Neural progenitor cell (in vitro differentiated cells): ENCODE measurements around the gene MEOX1. TPM values are rescaled to one million over a fixed set of nuclear protein-coding genes. Genes with fewer than 3 reads are reported as not detected.

Experiments
- DNase-seq: peaks from one replicate; pipeline ENCODE4 v3.0.0-alpha.2; 2016; ENCODE audit warnings: low spot score
- H2AFZ ChIP-seq: fragments of 200-600 bp; sonication (generic); replicated peaks from 2 replicates; pipeline ENCODE4 v1.6.1; 2016; ENCODE audit warnings: antibody characterized with exemption
- H3F3A ChIP-seq: fragments of 200-600 bp; sonication (generic); 2 replicates; pipeline ENCODE4 v1.6.1; 2016; ENCODE audit warnings: antibody characterized with exemption, low read depth
- H3K27ac ChIP-seq: fragments of 200-600 bp; sonication (generic); 2 replicates; pipeline ENCODE4 v1.5.1; 2016; ENCODE audit warnings: mild to moderate bottlenecking
- H3K27me3 ChIP-seq: fragments of 200-600 bp; sonication (generic); 2 replicates; pipeline ENCODE4 v1.6.1; 2016; ENCODE audit warnings: mild to moderate bottlenecking, moderate library complexity
- H3K36me3 ChIP-seq: fragments of 200-600 bp; sonication (generic); 2 replicates; pipeline ENCODE4 v1.5.1; 2016
- H3K4me1 ChIP-seq: fragments of 200-600 bp; sonication (generic); 2 replicates; pipeline ENCODE4 v1.6.1; 2016; ENCODE audit warnings: mixed run types
- H3K4me2 ChIP-seq: fragments of 200-600 bp; sonication (generic); 2 replicates; pipeline ENCODE4 v1.6.1; 2016
- H3K4me3 ChIP-seq: fragments of 200-600 bp; sonication (generic); 2 replicates; pipeline ENCODE4 v1.5.1; 2016
- H3K79me2 ChIP-seq: fragments of 200-600 bp; sonication (generic); 2 replicates; pipeline ENCODE4 v1.6.1; 2016; ENCODE audit warnings: low read depth
- H3K9ac ChIP-seq: fragments of 200-600 bp; sonication (generic); 2 replicates; pipeline ENCODE4 v1.6.1; 2016
- H3K9me3 ChIP-seq: fragments of 200-600 bp; sonication (generic); 2 replicates; pipeline ENCODE4 v1.5.1; 2016; ENCODE audit warnings: low read depth
- H4K20me1 ChIP-seq: fragments of 200-600 bp; sonication (generic); 2 replicates; pipeline ENCODE4 v1.6.1; 2016; ENCODE audit warnings: low read depth
- H3K27ac Mint-ChIP-seq: 3 replicates; pipeline ENCODE4 v1.8.0; 2021; ENCODE audit warnings: mixed read lengths
- H3K27me3 Mint-ChIP-seq: 2 replicates; pipeline ENCODE4 v1.8.0; 2022; ENCODE audit warnings: low read depth, mild to moderate bottlenecking, inconsistent platforms, moderate library complexity, mixed read lengths; ENCODE audit not compliant: insufficient read depth
- H3K36me3 Mint-ChIP-seq: 3 replicates; pipeline ENCODE4 v1.8.0; 2021; ENCODE audit warnings: mixed read lengths
- H3K4me1 Mint-ChIP-seq: 3 replicates; pipeline ENCODE4 v1.8.0; 2021; ENCODE audit warnings: mixed read lengths
- H3K4me3 Mint-ChIP-seq: 3 replicates; pipeline ENCODE4 v1.8.0; 2021; ENCODE audit warnings: mild to moderate bottlenecking, moderate library complexity, mixed read lengths
- H3K9me3 Mint-ChIP-seq: 3 replicates; pipeline ENCODE4 v1.8.0; 2020; ENCODE audit warnings: mixed read lengths
- EZH2 ChIP-seq: fragments of 200-600 bp; sonication (generic); IDR thresholded peaks from 2 replicates; pipeline ENCODE4 v1.6.1; 2017; ENCODE audit warnings: antibody characterized with exemption, mild to moderate bottlenecking, moderate library complexity
- EZH2phosphoT487 ChIP-seq: fragments of 200-600 bp; sonication (generic); IDR thresholded peaks from 2 replicates; pipeline ENCODE4 v1.6.1; 2017; ENCODE audit warnings: antibody characterized with exemption
- total RNA-seq: library from RNA; depleted of rRNA; stranded (reverse); fragments of >200 nt; gene quantifications from 2 replicates; pipeline ENCODE4 v1.2.3, GENCODE V29; 2015; ENCODE audit warnings: low replicate concordance
- TF ChIP-seq, protein P1 (sequence below): fragments of 200-600 bp; sonication (generic); IDR thresholded peaks from 2 replicates; pipeline ENCODE4 v1.5.1; 2017; ENCODE audit warnings: antibody characterized with exemption, mild to moderate bottlenecking

MEOX1 gene
- total RNA-seq, 1 donor from 2014 or later = not detected

GRCh38 chr17:43641416-43641815 lies 20.3 kb downstream of the MEOX1 start:
- Histone ChIP-seq H3K9ac (no peak overlapping the region), H3K79me2 (no peaks in the 10 kb centered on the region), H3K36me3 (no peaks in the 10 kb centered on the region), H3F3A (no peaks in the 10 kb centered on the region), H4K20me1 (no peaks in the 10 kb centered on the region), H3K9me3 (no peaks in the 10 kb centered on the region), H3K27ac (no peak overlapping the region), H3K27me3 (peaks cover 18% of the 10 kb centered on the region), H3K4me3 (no peak overlapping the region), H3K4me1 (no peaks in the 10 kb centered on the region), H3K4me2 (no peak overlapping the region), H2AFZ (no peak overlapping the region)
- peaks cover 3% of the 10 kb centered on the region for H3K27me3 Mint-ChIP-seq
- H3K9me3 Mint-ChIP-seq = peaks cover 2% of the 10 kb centered on the region
- TF ChIP-seq, protein P1, sequence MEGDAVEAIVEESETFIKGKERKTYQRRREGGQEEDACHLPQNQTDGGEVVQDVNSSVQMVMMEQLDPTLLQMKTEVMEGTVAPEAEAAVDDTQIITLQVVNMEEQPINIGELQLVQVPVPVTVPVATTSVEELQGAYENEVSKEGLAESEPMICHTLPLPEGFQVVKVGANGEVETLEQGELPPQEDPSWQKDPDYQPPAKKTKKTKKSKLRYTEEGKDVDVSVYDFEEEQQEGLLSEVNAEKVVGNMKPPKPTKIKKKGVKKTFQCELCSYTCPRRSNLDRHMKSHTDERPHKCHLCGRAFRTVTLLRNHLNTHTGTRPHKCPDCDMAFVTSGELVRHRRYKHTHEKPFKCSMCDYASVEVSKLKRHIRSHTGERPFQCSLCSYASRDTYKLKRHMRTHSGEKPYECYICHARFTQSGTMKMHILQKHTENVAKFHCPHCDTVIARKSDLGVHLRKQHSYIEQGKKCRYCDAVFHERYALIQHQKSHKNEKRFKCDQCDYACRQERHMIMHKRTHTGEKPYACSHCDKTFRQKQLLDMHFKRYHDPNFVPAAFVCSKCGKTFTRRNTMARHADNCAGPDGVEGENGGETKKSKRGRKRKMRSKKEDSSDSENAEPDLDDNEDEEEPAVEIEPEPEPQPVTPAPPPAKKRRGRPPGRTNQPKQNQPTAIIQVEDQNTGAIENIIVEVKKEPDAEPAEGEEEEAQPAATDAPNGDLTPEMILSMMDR = no peak
- TF ChIP-seq EZH2phosphoT487 (no peak), EZH2 (no peak)
- no peaks in the 10 kb centered on the region for H3K36me3 Mint-ChIP-seq
- DNase-seq = no peak
- H3K27ac Mint-ChIP-seq = peak overlapping the region; percentile 53
- peaks cover 14% of the 10 kb centered on the region for H3K4me1 Mint-ChIP-seq
- no peak overlapping the region for H3K4me3 Mint-ChIP-seq

DNA sequence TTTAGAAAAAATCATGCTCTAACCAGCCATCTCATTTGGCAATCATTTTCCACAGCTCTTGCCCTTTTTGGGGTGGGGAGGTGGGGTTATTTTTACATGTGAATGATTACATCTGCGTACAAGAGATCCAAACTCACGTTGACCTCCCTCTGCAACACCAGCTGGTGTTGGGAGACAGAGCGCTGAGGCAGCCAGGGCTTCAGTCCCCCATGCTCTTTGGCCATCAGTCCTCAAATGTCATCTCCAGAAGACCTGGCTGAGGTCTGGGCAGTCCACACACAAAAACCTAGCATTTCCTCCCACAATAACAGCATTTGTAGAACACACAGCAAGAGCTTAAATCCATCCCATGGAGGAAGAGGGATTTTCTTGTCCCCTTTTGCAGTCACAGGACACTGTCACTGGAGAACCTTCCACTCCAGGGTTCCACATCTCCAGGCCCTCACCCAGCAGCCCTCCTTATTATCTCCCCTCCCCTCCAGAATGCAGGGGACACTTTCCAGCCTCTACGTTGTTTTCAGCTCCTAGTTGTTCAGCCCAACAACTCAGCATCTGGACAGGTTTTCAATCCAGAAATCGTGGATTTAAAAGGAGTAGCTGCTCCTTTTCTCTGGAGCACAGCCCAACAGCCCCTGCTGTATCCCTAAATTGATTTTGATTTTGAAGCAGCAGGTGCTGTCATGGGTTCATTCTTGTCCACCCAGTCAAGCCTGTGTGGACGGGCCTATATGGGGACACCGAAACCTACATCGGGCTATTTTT lies 21.1 kb downstream of the MEOX1 start:
- TF ChIP-seq, protein P1 = no peak
- TF ChIP-seq EZH2 = no peak
- TF ChIP-seq EZH2phosphoT487 = no peak
- Histone ChIP-seq H3K36me3 (no peaks in the 10 kb centered on the region), H3K4me3 (no peak overlapping the region), H4K20me1 (no peaks in the 10 kb centered on the region), H3K79me2 (no peaks in the 10 kb centered on the region), H3K4me2 (no peak overlapping the region), H3K9me3 (no peaks in the 10 kb centered on the region), H3K27ac (no peak overlapping the region), H3F3A (no peaks in the 10 kb centered on the region), H2AFZ (no peak overlapping the region), H3K27me3 (peaks cover 11% of the 10 kb centered on the region), H3K4me1 (no peaks in the 10 kb centered on the region), H3K9ac (no peak overlapping the region)
- Mint-ChIP-seq H3K27me3 (peaks cover 4% of the 10 kb centered on the region), H3K4me1 (peaks cover 17% of the 10 kb centered on the region), H3K36me3 (no peaks in the 10 kb centered on the region), H3K27ac (no peak overlapping the region), H3K9me3 (peaks cover 2% of the 10 kb centered on the region), H3K4me3 (no peak overlapping the region)
- no peak for DNase-seq

- Histone ChIP-seq H3F3A (no peaks in the 10 kb centered on the region), H3K9me3 (no peaks in the 10 kb centered on the region), H3K4me3 (no peak overlapping the region), H2AFZ (no peak overlapping the region), H4K20me1 (no peaks in the 10 kb centered on the region), H3K9ac (no peak overlapping the region), H3K79me2 (no peaks in the 10 kb centered on the region), H3K4me1 (peaks cover 4% of the 10 kb centered on the region), H3K4me2 (no peak overlapping the region), H3K36me3 (no peaks in the 10 kb centered on the region), H3K27ac (no peak overlapping the region), H3K27me3 (no peaks in the 10 kb centered on the region)
- Mint-ChIP-seq H3K4me3 (peak overlapping the region; percentile 1), H3K27me3 (peaks cover 5% of the 10 kb centered on the region), H3K4me1 (peaks cover 29% of the 10 kb centered on the region), H3K36me3 (no peaks in the 10 kb centered on the region), H3K9me3 (no peaks in the 10 kb centered on the region), H3K27ac (no peak overlapping the region)
- DNase-seq = no peak
- TF ChIP-seq EZH2phosphoT487 (no peak), EZH2 (no peak)
- TF ChIP-seq, protein P1 = no peak
These were observed 24.0 kb downstream of the MEOX1 start for GRCh38 chr17:43637563-43638323.
